Measurements from ENCODE around the gene FAM118B. TPM values are rescaled to one million over a fixed set of nuclear protein-coding genes. Genes with fewer than 3 reads are reported as not detected.
A peak's percentile ranks its signal among the peaks of the same experiment; 100 is the strongest.

Gene FAM118B
- polyA plus RNA-seq, 1 of the 3 experiments (the other 2 are of a cell fraction) = 19.5 TPM

DNA sequence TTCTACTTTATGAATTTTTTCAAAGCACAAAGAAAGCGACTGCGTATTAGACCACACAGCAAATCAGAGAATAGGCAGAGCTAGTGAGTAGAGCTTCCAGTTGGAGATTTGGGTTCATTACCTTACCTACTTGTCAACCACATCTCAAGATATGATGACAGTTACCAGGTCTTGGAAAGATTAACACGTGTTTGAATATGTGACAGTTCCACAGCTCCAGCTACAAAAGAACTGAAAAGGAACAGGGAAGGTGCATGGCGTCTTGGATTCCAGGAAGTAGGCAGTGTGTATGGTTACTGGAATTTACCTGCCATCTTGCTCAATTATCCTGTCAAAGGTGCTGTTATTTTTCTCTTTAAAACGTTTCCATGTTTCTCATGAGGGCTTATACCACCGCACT lies 76.7 kb downstream of the FAM118B start:
- POLR2A ChIA-PET = no interaction called here
- Histone ChIP-seq H3K79me2 (ENCODE audit: insufficient read depth) (peaks cover 33% of the 10 kb centered on the region), H2AFZ (ENCODE audit: low read depth) (no peak overlapping the region), H3F3A (replicated peaks; ENCODE audit: insufficient read depth) (peaks cover 16% of the 10 kb centered on the region), H3K27me3 (ENCODE audit: insufficient read depth) (no peaks in the 10 kb centered on the region), H3K27ac (ENCODE audit: low read depth in 2 of 2, low read length in 1 of 2) (no peak overlapping the region), H3K4me3 (ENCODE audit: low read depth in 2 of 2, low read length in 1 of 2) (no peak overlapping the region), H3K4me2 (no peak overlapping the region), H3K9me3 (no peaks in the 10 kb centered on the region), H3K9ac (no peak overlapping the region), H4K20me1 (ENCODE audit: insufficient read depth) (peaks cover 6% of the 10 kb centered on the region; the same call in 1 of the 2 replicates), H3K9me2 (no peaks in the 10 kb centered on the region), H3K4me1 (ENCODE audit: control insufficient read depth in 1 of 2, insufficient read depth in 2 of 2, low read depth in 1 of 2, low read length in 1 of 2) (peaks cover 9 to 32% of the 10 kb centered on the region in 2 experiments; a peak in 1 of 4 replicates), H3K36me3 (replicated peaks in 1 of 2; ENCODE audit: control insufficient read depth in 1 of 2, insufficient read depth in 2 of 2, low read length in 1 of 2) (peaks cover 11 to 30% of the 10 kb centered on the region in 2 experiments)
- TF ChIP-seq MEF2A (IDR thresholded peaks at IDR 0.05; ENCODE audit: borderline replicate concordance, low read depth) = no peak
- no peak for TF ChIP-seq FOXM1 (IDR thresholded peaks at IDR 0.05; ENCODE audit: low read depth)
- CTCF ChIA-PET = no interaction called here
- 86% methylated on average over 6 of the region's 6 CpGs for WGBS (ENCODE audit: low lambda C conversion rate)
- no peak for DNase-seq

DNA sequence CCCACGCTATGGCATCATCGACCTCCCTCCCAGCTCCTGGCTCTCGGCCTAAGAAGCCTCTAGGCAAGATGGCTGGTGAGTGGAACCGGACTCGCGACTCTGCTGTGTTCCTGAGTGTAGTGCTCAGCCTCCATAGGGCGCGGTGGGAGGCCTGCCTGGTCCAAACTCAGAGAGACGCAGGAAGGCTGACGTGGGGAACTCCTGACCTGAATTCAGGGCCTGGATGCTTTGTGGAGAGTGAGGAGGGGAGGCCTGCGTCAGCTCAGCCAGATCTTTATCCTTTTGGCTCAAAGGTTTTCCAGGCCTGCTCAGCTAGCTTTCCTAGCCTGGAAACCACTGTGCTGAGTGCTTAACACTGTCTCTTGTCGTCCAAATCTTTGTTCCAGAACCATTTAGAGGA lies 79.3 kb downstream of the FAM118B start:
- Histone ChIP-seq H3K4me3 (ENCODE audit: low read depth in 2 of 2, low read length in 1 of 2) (no peak overlapping the region), H3K27ac (ENCODE audit: low read depth in 2 of 2, low read length in 1 of 2) (peak overlapping the region in 1 of 2 experiments; percentile 92; a peak in 2 of 4 replicates), H4K20me1 (ENCODE audit: insufficient read depth) (no peaks in the 10 kb centered on the region), H3F3A (replicated peaks; ENCODE audit: insufficient read depth) (peaks cover 4% of the 10 kb centered on the region), H3K9me2 (no peaks in the 10 kb centered on the region), H2AFZ (ENCODE audit: low read depth) (no peak overlapping the region), H3K9ac (no peak overlapping the region), H3K4me2 (no peak overlapping the region), H3K79me2 (ENCODE audit: insufficient read depth) (peaks cover 16% of the 10 kb centered on the region), H3K36me3 (replicated peaks in 1 of 2; ENCODE audit: control insufficient read depth in 1 of 2, insufficient read depth in 2 of 2, low read length in 1 of 2) (peaks cover 22 to 42% of the 10 kb centered on the region in 2 experiments), H3K4me1 (ENCODE audit: control insufficient read depth in 1 of 2, insufficient read depth in 2 of 2, low read depth in 1 of 2, low read length in 1 of 2) (peaks cover 0 to 29% of the 10 kb centered on the region in 2 experiments; a peak in 1 of 4 replicates), H3K9me3 (no peaks in the 10 kb centered on the region), H3K27me3 (ENCODE audit: insufficient read depth) (no peaks in the 10 kb centered on the region)
- 56% methylated on average over 4 of the region's 12 CpGs for WGBS (ENCODE audit: low lambda C conversion rate)
- ChIA-PET POLR2A (interaction anchor here (0.9 to 2.0 kb wide), 6 partner anchors 9 to 233 kb away, joined by 3 to 11 read pairs (median 5); partner anchors contain the start of genes DCPS, FOXRED1, SRPRA and TIRAP), CTCF (interaction anchor here (0.8 to 1.0 kb wide), 3 partner anchors 10 to 20 kb away, joined by 3 to 6 read pairs (median 3); no protein-coding TSS in a partner anchor)
- TF ChIP-seq FOXM1 (IDR thresholded peaks at IDR 0.05; ENCODE audit: low read depth) (no peak), GABPA (IDR thresholded peaks at IDR 0.05; ENCODE audit: low read depth) (no peak), MEF2A (IDR thresholded peaks at IDR 0.05; ENCODE audit: borderline replicate concordance, low read depth) (no peak), GATA2 (CRISPR knock-in tag; IDR thresholded peaks at IDR 0.05) (peak; percentile 83), RXRA (IDR thresholded peaks at IDR 0.05; ENCODE audit: borderline replicate concordance, low read depth) (no peak)
- TF ChIP-seq, protein P1, sequence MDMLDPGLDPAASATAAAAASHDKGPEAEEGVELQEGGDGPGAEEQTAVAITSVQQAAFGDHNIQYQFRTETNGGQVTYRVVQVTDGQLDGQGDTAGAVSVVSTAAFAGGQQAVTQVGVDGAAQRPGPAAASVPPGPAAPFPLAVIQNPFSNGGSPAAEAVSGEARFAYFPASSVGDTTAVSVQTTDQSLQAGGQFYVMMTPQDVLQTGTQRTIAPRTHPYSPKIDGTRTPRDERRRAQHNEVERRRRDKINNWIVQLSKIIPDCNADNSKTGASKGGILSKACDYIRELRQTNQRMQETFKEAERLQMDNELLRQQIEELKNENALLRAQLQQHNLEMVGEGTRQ (IDR thresholded peaks at IDR 0.05; ENCODE audit: borderline replicate concordance, low read depth, low read length) = no peak
- DNase-seq = peak; percentile 69

DNA sequence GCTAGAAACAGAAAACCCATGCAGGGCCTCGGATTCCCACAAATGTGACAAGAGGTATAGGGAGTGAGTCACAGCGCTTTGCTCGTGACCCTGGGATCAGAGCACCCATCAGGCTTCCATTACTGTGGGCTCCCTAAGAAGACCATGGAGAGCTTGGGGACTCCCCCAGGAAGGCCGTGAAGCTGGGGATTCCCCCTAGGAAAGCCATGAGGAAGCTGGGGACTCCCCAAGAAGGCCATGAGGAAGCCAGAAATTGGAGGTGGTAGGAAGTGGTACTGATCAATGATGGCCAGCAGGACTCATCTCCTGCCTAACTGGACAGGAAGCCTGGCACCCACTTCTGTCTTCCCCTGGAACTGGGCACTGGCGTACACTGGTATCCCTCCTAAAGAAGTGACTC lies 82.1 kb downstream of the FAM118B start:
- Histone ChIP-seq H3K4me1 (ENCODE audit: control insufficient read depth in 1 of 2, insufficient read depth in 2 of 2, low read depth in 1 of 2, low read length in 1 of 2) (peaks cover 0 to 29% of the 10 kb centered on the region in 2 experiments; a peak in 1 of 4 replicates), H3K27ac (ENCODE audit: low read depth in 2 of 2, low read length in 1 of 2) (no peak overlapping the region; a peak in 1 of 4 replicates), H4K20me1 (ENCODE audit: insufficient read depth) (no peaks in the 10 kb centered on the region), H3K9me2 (no peaks in the 10 kb centered on the region), H3K4me3 (ENCODE audit: low read depth in 2 of 2, low read length in 1 of 2) (no peak overlapping the region), H3K9me3 (no peaks in the 10 kb centered on the region), H3F3A (replicated peaks; ENCODE audit: insufficient read depth) (peaks cover 11% of the 10 kb centered on the region), H3K79me2 (ENCODE audit: insufficient read depth) (peaks cover 8% of the 10 kb centered on the region; the same call in 1 of the 2 replicates), H3K36me3 (replicated peaks in 1 of 2; ENCODE audit: control insufficient read depth in 1 of 2, insufficient read depth in 2 of 2, low read length in 1 of 2) (peaks cover 20 to 45% of the 10 kb centered on the region in 2 experiments), H2AFZ (ENCODE audit: low read depth) (no peak overlapping the region), H3K9ac (no peak overlapping the region), H3K4me2 (no peak overlapping the region), H3K27me3 (ENCODE audit: insufficient read depth) (no peaks in the 10 kb centered on the region)
- 98% methylated on average over 5 of the region's 5 CpGs for WGBS (ENCODE audit: low lambda C conversion rate)
- ChIA-PET CTCF (interaction anchor here (0.8 kb wide), 1 partner anchor 8 kb away, joined by 3 read pairs; no protein-coding TSS in a partner anchor), POLR2A (interaction anchor here (1.1 kb wide), 1 partner anchor 11 kb away, joined by 4 read pairs; no protein-coding TSS in a partner anchor)
- TF ChIP-seq TAF1 (IDR thresholded peaks at IDR 0.05; ENCODE audit: borderline replicate concordance, low read depth, low read length) (no peak), MXI1 (IDR thresholded peaks at IDR 0.05; ENCODE audit: low read depth, low read length) (no peak), EZH2phosphoT487 (IDR thresholded peaks at IDR 0.05; ENCODE audit: borderline replicate concordance, low read depth) (no peak)
- TF ChIP-seq, protein P2, sequence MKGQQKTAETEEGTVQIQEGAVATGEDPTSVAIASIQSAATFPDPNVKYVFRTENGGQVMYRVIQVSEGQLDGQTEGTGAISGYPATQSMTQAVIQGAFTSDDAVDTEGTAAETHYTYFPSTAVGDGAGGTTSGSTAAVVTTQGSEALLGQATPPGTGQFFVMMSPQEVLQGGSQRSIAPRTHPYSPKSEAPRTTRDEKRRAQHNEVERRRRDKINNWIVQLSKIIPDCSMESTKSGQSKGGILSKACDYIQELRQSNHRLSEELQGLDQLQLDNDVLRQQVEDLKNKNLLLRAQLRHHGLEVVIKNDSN (IDR thresholded peaks at IDR 0.05; ENCODE audit: borderline replicate concordance, low read depth) = no peak
- DNase-seq = no peak
